ENCODE measurements around the gene VAMP1. TPM values are rescaled to one million over a fixed set of nuclear protein-coding genes. Genes with fewer than 3 reads are reported as not detected.

VAMP1 gene
- total and polyA plus RNA-seq, 2 of the 13 experiments (the other 11 are each of a cell fraction or from before 2014, with no cell fraction given): 2.5 to 7.4 TPM

- TF ChIP-seq ZNF317 (CRISPR knock-in tag; IDR thresholded peaks at IDR 0.05) (peak; percentile 87), ZSCAN31 (CRISPR knock-in tag; IDR thresholded peaks at IDR 0.05; ENCODE audit: low read depth) (peak; percentile 92), ZMYM3 (CRISPR knock-in tag; IDR thresholded peaks at IDR 0.05) (no peak), HOXA3 (CRISPR knock-in tag; IDR thresholded peaks at IDR 0.05) (peak; percentile 81), HNRNPK (IDR thresholded peaks at IDR 0.05; ENCODE audit: low read depth, low read length, poor library complexity, severe bottlenecking) (no peak), PITX1 (CRISPR knock-in tag; IDR thresholded peaks at IDR 0.05) (no peak), ZNF788 (CRISPR knock-in tag; IDR thresholded peaks at IDR 0.05; ENCODE audit: borderline replicate concordance) (peak; percentile 60; the same call in 1 of the 2 replicates), RFXANK (CRISPR knock-in tag; IDR thresholded peaks at IDR 0.05) (peak; percentile 61; the same call in 1 of the 2 replicates), ZNF543 (CRISPR knock-in tag; IDR thresholded peaks at IDR 0.05) (peak; percentile 90; the same call in 1 of the 2 replicates), PAF1 (CRISPR knock-in tag; IDR thresholded peaks at IDR 0.05) (0 out of 2 replicates have a peak, but pooled peaks have one; percentile 54), ZMAT3 (CRISPR knock-in tag; conservative IDR thresholded peaks at IDR 0.05) (peak; percentile 87), ZSCAN20 (CRISPR knock-in tag; IDR thresholded peaks at IDR 0.05; ENCODE audit: borderline replicate concordance) (no peak), HIC2 (CRISPR knock-in tag; IDR thresholded peaks at IDR 0.05; ENCODE audit: low read depth) (peak; percentile 60), RORA (CRISPR knock-in tag; IDR thresholded peaks at IDR 0.05) (no peak), MIER3 (CRISPR knock-in tag; IDR thresholded peaks at IDR 0.05; ENCODE audit: borderline replicate concordance) (peak; percentile 56; the same call in 1 of the 2 replicates), TCF12 (IDR thresholded peaks at IDR 0.05) (no peak), TCF12 (CRISPR knock-in tag; IDR thresholded peaks at IDR 0.05) (0 out of 2 replicates have a peak, but pooled peaks have one; percentile 51), TOPORS (CRISPR knock-in tag; IDR thresholded peaks at IDR 0.05) (peak; percentile 68), KLF16 (CRISPR knock-in tag; IDR thresholded peaks at IDR 0.05) (peak in 1 of 2 experiments; percentile 90; a peak in 2 of 4 replicates), MAZ (IDR thresholded peaks at IDR 0.05; ENCODE audit: borderline replicate concordance, low read depth, low read length) (no peak), MAZ (CRISPR knock-in tag; IDR thresholded peaks at IDR 0.05; ENCODE audit: low read depth) (peak; percentile 93), ZNF704 (CRISPR knock-in tag; IDR thresholded peaks at IDR 0.05; ENCODE audit: borderline replicate concordance) (peak; percentile 72; the same call in 1 of the 2 replicates), RNF2 (conservative IDR thresholded peaks at IDR 0.05; ENCODE audit: low read depth) (no peak; the same call in 1 of the 2 replicates), ZNF468 (CRISPR knock-in tag; IDR thresholded peaks at IDR 0.05) (no peak)
- TF ChIP-seq, protein P1, sequence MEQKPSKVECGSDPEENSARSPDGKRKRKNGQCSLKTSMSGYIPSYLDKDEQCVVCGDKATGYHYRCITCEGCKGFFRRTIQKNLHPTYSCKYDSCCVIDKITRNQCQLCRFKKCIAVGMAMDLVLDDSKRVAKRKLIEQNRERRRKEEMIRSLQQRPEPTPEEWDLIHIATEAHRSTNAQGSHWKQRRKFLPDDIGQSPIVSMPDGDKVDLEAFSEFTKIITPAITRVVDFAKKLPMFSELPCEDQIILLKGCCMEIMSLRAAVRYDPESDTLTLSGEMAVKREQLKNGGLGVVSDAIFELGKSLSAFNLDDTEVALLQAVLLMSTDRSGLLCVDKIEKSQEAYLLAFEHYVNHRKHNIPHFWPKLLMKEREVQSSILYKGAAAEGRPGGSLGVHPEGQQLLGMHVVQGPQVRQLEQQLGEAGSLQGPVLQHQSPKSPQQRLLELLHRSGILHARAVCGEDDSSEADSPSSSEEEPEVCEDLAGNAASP (CRISPR knock-in tag; IDR thresholded peaks at IDR 0.05; ENCODE audit: borderline replicate concordance): peak; percentile 30; the same call in 1 of the 2 replicates
- TF ChIP-seq, protein P2, sequence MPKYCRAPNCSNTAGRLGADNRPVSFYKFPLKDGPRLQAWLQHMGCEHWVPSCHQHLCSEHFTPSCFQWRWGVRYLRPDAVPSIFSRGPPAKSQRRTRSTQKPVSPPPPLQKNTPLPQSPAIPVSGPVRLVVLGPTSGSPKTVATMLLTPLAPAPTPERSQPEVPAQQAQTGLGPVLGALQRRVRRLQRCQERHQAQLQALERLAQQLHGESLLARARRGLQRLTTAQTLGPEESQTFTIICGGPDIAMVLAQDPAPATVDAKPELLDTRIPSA (CRISPR knock-in tag; IDR thresholded peaks at IDR 0.05; ENCODE audit: borderline replicate concordance): no peak
Observed at GRCh38 chr12:6470375-6471163, at the start of gene VAMP1 (continued).
